IPS-18c (cell line): ENCODE data around the gene HSP90AA1.
"Not testable (repeated sequence)": the region's sequence is repeated elsewhere in the genome, so short reads cannot be mapped to it uniquely, and the experiment has no call there.

ENCODE experiments used
- H3K4me3 ChIP-seq: 2 replicates; pipeline ENCODE4 v1.7.0; 2013; ENCODE audit warnings: low read depth, mild to moderate bottlenecking, low read length, moderate library complexity; ENCODE audit not compliant: insufficient read depth
- H3K9me3 ChIP-seq: one replicate; pipeline ENCODE4 v1.6.1; 2013; ENCODE audit warnings: mild to moderate bottlenecking, low read length, moderate library complexity; ENCODE audit not compliant: control insufficient read depth, insufficient read depth

HSP90AA1 gene

GRCh38 chr14:102081231-102082080 is 5.4 kb downstream of the HSP90AA1 start:
- H3K4me3 ChIP-seq: no peak overlapping the region
- no peaks in the 10 kb centered on the region for H3K9me3 ChIP-seq

DNA sequence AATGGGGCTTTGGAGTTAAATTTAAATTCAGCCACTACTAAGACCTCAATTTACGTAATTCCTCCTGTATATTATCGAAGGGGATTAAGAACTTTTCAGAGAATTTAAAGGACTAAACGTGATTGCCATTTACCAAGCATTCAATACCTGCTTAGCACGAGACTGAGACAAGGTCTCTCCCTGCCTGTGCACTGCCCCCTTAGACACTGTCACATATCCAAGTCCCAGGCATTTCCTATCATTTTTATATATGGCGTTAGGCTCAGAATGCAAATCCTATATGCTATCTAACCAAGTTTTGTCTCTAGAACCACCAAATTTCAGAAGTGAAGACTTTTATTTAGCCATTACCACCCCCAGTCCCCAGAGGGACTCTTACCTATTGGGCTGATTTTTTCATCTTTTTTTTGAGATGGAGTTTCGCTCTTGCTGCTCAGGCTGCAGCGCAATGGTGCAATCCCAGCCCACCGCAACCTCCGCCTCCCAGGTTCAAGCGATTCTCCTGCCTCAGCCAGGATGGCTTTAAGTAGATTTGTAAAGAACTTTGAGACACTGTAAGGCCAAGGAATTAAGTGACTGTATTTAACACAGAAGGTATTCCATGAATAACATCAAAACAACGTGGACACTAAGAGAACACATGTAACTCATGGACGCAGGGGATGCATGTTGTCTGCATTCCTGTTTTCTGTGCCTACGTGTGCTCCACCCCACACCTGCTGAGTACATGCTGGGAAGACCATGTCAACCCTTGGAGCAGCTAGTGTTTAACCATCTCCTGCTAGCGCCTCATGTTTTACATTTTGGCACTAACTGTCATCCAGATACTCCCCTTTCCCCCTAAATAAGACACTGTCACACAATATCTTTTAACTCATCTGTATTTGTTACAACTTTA is 6.4 kb downstream of the HSP90AA1 start:
- Histone ChIP-seq H3K9me3 (no peaks in the 10 kb centered on the region), H3K4me3 (no peak overlapping the region)

DNA sequence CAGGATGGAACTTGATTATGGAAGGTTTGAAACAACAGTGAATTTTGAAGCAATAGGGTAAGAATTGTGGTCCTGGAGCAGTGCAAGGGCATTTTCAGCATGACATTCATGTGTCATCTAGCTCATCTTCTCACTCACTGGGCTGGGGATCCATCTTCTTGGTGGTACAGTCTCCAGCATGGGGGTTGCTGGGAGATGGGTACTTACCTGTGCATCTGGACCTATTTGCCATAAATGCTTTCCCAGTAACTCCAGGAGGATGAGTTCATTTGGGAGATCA is 7.2 kb downstream of the HSP90AA1 start:
- H3K4me3 ChIP-seq: no peak overlapping the region
- no peaks in the 10 kb centered on the region for H3K9me3 ChIP-seq

DNA sequence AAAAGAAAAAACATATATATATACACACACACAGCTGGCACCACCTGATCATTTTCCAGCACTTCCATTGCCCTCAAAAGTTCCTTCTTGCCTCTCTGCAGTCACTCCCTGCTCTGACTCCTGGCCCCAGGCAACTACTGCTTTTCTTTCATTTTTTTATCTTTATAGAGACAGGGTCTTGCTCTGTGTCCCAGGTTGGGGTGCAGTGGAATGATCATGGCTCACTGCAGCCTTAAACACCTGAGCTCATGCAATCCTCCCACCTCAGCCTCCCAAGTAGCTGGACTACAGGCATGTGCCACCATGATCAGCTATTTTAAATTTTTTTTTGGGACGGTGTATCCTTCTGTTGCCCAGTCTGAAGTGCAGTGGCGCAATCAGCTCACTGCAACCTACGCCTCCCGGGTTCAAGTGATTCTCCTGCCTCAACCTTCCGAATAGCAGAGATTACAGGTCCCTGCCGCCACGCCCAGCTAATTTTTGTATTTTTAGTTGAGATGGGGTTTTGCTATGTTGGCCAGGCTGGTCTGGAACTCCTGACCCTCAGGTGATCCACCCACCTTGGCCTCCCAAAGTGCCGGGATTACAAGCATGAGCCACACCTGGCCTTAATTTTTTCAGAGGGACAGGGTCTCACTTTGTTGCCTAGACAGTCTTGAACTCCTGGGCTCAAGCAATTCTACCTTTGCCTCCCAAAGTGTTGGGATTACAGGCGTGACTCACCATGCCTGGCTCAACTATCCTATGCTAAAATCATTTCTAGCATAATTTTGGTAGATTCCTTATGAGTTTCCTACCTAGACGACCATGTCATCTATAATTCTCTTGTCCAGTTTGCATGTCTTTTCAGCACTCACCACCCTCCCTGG is 7.8 kb downstream of the HSP90AA1 start:
- no peak overlapping the region for H3K4me3 ChIP-seq
- no peaks in the 10 kb centered on the region for H3K9me3 ChIP-seq

GRCh38 chr14:102078361-102078791 is 8.5 kb downstream of the HSP90AA1 start:
- not testable (repeated sequence) for H3K9me3 ChIP-seq, H3K4me3 ChIP-seq

- Histone ChIP-seq H3K4me3 (no peak overlapping the region), H3K9me3 (no peaks in the 10 kb centered on the region)
These were observed 9.5 kb downstream of the HSP90AA1 start for GRCh38 chr14:102077382-102077709.

- no peak overlapping the region for H3K4me3 ChIP-seq
- no peaks in the 10 kb centered on the region for H3K9me3 ChIP-seq
These were observed 11.7 kb downstream of the HSP90AA1 start for GRCh38 chr14:102075155-102075554.

GRCh38 chr14:102074415-102074964 is 12.4 kb downstream of the HSP90AA1 start:
- H3K9me3 ChIP-seq: no peaks in the 10 kb centered on the region

DNA sequence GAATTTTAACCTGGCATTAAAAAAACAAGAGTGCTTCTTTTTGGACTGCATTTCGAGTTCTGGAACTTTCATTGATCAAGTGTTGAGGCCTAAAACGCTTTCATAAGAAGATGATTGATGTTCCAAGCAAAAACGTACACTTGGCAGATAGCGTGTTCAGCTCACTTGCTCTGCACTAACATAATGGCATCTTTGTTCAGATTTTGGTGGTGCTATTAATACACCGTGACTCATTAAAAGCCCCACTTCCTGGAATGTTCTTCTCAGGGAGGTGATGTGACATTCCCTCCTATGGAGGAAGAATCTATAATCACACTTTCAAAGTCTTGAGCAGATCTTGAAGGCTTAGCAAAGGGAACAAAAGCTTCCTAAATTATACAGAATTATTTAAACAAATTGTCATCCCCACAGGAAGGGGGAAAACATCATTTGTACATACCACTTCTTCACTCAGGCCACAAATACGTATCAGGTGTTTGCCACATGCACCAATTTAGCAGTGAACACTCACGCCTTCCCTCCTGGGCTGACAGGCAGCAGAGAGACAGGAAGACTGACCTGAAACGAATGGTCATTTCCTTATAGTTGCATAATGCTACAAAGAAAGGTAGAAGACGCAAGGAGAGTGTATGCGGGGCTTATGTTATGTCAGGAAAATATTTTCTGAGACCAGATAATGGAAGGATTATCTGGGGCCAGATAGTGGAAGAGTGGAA is 15.4 kb downstream of the HSP90AA1 start:
- Histone ChIP-seq H3K9me3 (no peaks in the 10 kb centered on the region), H3K4me3 (no peak overlapping the region)

More at GRCh38 chr14:102074415-102074964, 12.4 kb downstream of the HSP90AA1 start:
- no peak overlapping the region for H3K4me3 ChIP-seq

DNA sequence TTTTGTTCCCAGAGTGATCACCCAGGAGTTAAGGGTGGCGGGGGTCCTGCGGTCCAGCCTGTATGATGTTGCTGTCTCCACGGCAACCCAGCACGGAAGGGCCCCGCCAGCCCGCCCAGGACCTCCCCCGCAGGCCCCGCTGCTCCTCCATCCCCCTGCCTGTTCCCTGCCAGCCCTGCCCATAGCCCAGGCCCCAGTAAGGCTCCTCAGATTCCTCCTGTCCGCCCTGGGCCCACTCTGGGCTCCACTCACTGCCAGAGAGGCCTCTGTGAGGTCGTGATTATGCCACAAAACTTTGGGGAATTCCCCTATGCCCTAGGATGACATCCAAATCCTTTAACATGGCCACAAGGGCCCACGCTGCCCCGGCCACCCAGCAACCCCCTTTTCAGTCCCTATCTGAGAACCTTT is 20.8 kb downstream of the HSP90AA1 start:
- no peaks in the 10 kb centered on the region for H3K9me3 ChIP-seq

GRCh38 chr14:102064590-102064989 is 22.3 kb downstream of the HSP90AA1 start:
- H3K9me3 ChIP-seq, H3K4me3 ChIP-seq: not testable (repeated sequence)

More for the DNA sequence above, 20.8 kb downstream of the HSP90AA1 start:
- H3K4me3 ChIP-seq: no peak overlapping the region

DNA sequence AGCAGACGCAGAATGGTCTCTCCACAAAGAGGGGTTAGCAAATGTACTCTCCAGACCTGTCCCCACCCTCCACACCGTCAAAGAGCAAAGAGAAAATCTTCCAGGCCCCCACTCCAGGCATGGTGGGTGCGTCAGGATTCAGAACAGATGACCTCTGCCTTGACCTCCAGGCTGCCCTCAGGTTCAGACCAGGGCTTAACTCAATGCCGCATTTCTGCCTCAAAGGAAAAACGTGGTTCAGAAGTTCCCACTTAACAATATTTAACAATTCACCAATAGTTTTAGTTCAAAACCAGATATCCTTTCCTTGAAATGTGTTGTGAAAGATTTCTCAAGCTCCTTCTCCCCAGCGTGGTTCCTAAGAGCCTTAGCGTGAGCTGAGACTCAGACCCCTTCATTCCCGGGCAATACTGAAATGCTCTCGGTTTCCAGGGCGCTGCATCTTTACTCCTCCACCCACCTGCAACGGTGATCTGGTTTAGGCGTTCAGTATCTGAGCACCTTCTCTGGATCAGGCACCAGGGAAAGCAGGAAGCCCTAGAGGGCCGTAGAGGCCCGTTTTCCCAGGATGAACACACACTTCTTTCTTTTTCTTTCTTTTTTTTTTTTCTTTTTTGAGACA is 22.9 kb downstream of the HSP90AA1 start:
- Histone ChIP-seq H3K4me3 (no peak overlapping the region), H3K9me3 (no peaks in the 10 kb centered on the region)

- Histone ChIP-seq H3K9me3 (no peaks in the 10 kb centered on the region), H3K4me3 (no peak overlapping the region)
These were observed 23.6 kb downstream of the HSP90AA1 start for GRCh38 chr14:102063109-102063807.

- H3K4me3 ChIP-seq: no peak overlapping the region
These were observed 27.9 kb downstream of the HSP90AA1 start for GRCh38 chr14:102058961-102059360.

DNA sequence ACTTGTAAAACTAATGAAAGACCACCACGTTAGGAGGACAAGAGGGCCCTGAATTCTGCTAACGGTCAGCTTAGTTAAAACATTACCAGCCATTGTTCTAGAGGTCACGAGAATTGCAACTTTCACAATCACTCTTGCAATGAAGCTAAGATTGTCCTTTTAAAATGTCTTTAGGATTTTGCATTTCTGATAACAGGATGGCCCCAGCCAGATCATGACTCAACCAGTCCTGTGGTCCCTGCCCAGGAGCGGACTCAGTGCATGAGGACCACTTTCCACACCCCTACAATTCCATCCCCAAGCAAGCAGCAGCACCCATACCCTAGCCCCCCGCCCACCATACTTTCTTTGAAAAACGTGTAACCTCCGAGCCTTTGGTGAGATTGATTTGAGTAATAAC is 28.7 kb downstream of the HSP90AA1 start:
- Histone ChIP-seq H3K9me3 (no peaks in the 10 kb centered on the region), H3K4me3 (no peak overlapping the region)

More at GRCh38 chr14:102058961-102059360, 27.9 kb downstream of the HSP90AA1 start:
- H3K9me3 ChIP-seq: no peaks in the 10 kb centered on the region
